Prostate gland (tissue), 2 donors: ENCODE data around the gene KLHL29.

Source experiments
- POLR2A ChIP-seq: fragments of 450-650 bp; IDR thresholded peaks from one replicate; pipeline ENCODE4 v1.6.1; 2016; ENCODE audit warnings: antibody characterized with exemption, mild to moderate bottlenecking
- POLR2AphosphoS5 ChIP-seq: sonication (generic); formaldehyde crosslinking; IDR thresholded peaks from one replicate; pipeline ENCODE4 v1.6.1; 2017; ENCODE audit warnings: antibody characterized with exemption
- TF ChIP-seq, protein P1 (sequence below), 4 experiments: fragments of 200-600 bp in 2 of 4; fragments of 450-650 bp in 2 of 4; sonication (generic) in 2 of 4; IDR thresholded peaks; 1 replicate in 3 of 4; 2 replicates in 1 of 4; pipeline ENCODE4 v1.5.1; 2016 to 2019; ENCODE audit warnings: antibody characterized with exemption in 4 of 4, mild to moderate bottlenecking in 2 of 4, moderate library complexity in 2 of 4

DNA sequence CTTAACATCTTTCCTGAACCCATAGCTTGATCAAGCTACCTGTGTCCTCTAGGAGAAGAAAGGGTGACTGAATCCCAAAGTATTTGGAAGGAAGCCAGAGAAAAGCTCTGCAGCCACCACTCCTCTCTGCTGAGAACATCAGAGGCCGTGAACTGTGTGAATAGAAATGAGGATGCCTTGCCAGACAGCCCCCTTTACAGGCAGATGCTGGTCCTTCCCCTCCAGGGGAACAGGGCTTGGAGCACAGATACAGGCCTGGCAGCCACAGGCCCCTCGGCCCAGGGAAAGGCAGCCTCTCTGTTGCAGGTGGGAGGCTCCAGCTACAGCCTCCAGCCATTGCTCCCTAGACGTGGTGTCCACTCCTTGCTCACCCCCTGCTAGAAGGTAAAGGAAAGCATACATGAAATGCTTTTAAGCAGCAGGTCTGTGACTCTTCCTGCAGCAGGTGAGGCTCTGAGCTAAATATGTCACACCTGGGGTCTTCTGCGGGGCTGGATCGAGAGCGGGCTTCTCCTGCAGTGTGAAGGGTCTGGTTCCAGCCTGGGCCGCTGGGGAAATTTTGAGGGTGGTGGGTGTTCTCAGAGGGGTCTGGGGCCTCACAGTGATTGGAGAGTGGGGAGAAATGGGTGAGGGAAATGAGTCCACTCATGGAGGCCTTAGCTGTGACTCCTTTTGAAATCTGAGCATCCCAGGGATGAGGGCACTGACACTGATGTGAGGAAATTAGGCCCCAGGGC lies 234.0 kb downstream of the KLHL29 start:
- TF ChIP-seq, protein P1, sequence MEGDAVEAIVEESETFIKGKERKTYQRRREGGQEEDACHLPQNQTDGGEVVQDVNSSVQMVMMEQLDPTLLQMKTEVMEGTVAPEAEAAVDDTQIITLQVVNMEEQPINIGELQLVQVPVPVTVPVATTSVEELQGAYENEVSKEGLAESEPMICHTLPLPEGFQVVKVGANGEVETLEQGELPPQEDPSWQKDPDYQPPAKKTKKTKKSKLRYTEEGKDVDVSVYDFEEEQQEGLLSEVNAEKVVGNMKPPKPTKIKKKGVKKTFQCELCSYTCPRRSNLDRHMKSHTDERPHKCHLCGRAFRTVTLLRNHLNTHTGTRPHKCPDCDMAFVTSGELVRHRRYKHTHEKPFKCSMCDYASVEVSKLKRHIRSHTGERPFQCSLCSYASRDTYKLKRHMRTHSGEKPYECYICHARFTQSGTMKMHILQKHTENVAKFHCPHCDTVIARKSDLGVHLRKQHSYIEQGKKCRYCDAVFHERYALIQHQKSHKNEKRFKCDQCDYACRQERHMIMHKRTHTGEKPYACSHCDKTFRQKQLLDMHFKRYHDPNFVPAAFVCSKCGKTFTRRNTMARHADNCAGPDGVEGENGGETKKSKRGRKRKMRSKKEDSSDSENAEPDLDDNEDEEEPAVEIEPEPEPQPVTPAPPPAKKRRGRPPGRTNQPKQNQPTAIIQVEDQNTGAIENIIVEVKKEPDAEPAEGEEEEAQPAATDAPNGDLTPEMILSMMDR (IDR thresholded peaks at IDR 0.05), result no peak
- TF ChIP-seq POLR2A (no peak), POLR2AphosphoS5 (no peak)
